CD4-positive, alpha-beta T cell treated with Interleukin-10 for 1 hour (primary cell): ENCODE measurements around the gene MBD1.
A peak's percentile ranks its signal among the peaks of the same experiment; 100 is the strongest.
"Not testable (repeated sequence)": the region's sequence is repeated elsewhere in the genome, so short reads cannot be mapped to it uniquely, and the experiment has no call there.

ENCODE experiments used
- DNase-seq: peaks from one replicate; pipeline ENCODE4 v3.0.0-alpha.2; 2020

Gene MBD1

GRCh38 chr18:50288348-50289107, 7.2 kb upstream of the MBD1 start:
- DNase-seq, result not testable (repeated sequence)

- peak; percentile 99 for DNase-seq
Measured at GRCh38 chr18:50287441-50288347, 6.4 kb upstream of the MBD1 start, which contains the start of gene CXXC1. CXXC1 (minus strand) TSS chr18:50287692; CDS start chr18:50287589, 103 bp downstream.

GRCh38 chr18:50287028-50287440, 5.7 kb upstream of the MBD1 start:
- no peak for DNase-seq

GRCh38 chr18:50286391-50287027, 5.2 kb upstream of the MBD1 start:
- DNase-seq, result peak; percentile 37

- no peak for DNase-seq
Measured at GRCh38 chr18:50285631-50286321, 4.5 kb upstream of the MBD1 start.

GRCh38 chr18:50285071-50285470, 3.7 kb upstream of the MBD1 start:
- DNase-seq, result no peak

- DNase-seq, result no peak
Measured at GRCh38 chr18:50284255-50284885, 3.0 kb upstream of the MBD1 start.

GRCh38 chr18:50283469-50284209, 2.3 kb upstream of the MBD1 start:
- DNase-seq, result no peak

- DNase-seq, result no peak
Measured at GRCh38 chr18:50282521-50283335, 1.4 kb upstream of the MBD1 start.

GRCh38 chr18:50281972-50282520, 723 bp upstream of the MBD1 start:
- DNase-seq, result no peak

GRCh38 chr18:50280707-50281294, 522 bp downstream of the MBD1 start:
- DNase-seq, result no peak

- DNase-seq, result no peak
Measured at GRCh38 chr18:50279752-50280151, 1.6 kb downstream of the MBD1 start.

- DNase-seq, result no peak
Measured at GRCh38 chr18:50277942-50278341, 3.4 kb downstream of the MBD1 start.

- no peak for DNase-seq
Measured at GRCh38 chr18:50276452-50276851, 4.9 kb downstream of the MBD1 start.

GRCh38 chr18:50275503-50276036, 5.8 kb downstream of the MBD1 start:
- no peak for DNase-seq

GRCh38 chr18:50274941-50275340, 6.4 kb downstream of the MBD1 start:
- DNase-seq, result no peak

GRCh38 chr18:50274044-50274442, 7.3 kb downstream of the MBD1 start:
- DNase-seq, result no peak

GRCh38 chr18:50273203-50274043, 7.9 kb downstream of the MBD1 start:
- DNase-seq, result no peak

GRCh38 chr18:50272568-50272967, 8.8 kb downstream of the MBD1 start:
- DNase-seq, result no peak
